HG03095 (cell line): ENCODE results near the gene FRY.

Experiments
- ATAC-seq: cut with Tn5 transposase; IDR thresholded peaks from one replicate; pipeline ENCODE4 v1.9.1; 2021; ENCODE audit warnings: moderate library complexity; ENCODE audit not compliant: unreplicated experiment

Gene FRY

DNA sequence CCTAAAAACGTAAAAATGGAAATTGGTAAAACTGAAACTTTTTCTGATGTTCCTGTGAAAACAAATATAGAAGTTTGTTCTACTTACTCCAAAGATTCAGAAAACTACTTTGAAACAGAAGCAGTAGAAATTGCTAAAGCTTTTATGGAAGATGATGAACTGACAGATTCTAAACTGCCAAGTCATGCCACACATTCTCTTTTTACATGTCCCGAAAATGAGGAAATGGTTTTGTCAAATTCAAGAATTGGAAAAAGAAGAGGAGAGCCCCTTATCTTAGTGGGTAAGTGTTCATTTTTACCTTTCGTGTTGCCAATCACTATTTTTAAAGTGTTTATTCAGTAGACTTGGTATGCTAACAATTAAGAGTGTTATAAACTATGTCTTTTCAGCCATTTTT is 309.3 kb downstream of the FRY start:
- no peak for ATAC-seq

DNA sequence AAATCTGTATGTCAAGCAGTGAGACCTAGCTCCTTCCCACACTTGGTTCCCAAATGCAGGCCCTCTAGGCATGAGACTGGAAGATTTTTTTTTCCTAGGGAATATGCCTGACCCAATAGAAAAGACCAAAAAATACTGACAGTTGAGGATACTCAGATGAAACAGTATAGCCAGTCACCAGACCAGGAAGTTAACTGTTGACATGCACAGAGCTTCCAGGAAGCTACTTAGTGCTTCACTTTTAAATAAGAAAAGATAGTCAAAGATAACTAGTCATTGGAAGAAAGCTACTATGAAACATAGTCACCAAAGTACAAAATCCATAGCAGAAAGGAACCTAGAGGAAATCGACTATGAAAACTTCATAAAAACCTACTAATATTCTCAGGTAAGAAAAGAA is 316.1 kb downstream of the FRY start:
- ATAC-seq: no peak
